A204.1 (cell line): ENCODE results near the gene TP53I11.

Source experiments
- FAIRE-seq: peaks from 2 replicates; lab custom pipeline; 2012; peaks lifted over from hg19 to GRCh38; lab: Jason Lieb, UNC

Gene TP53I11

GRCh38 chr11:44885065-44885810, 65.4 kb downstream of the TP53I11 start:
- FAIRE-seq = no peak

- FAIRE-seq = no peak
Observed at GRCh38 chr11:44884056-44884455, 66.6 kb downstream of the TP53I11 start.

GRCh38 chr11:44883277-44883676, 67.4 kb downstream of the TP53I11 start:
- no peak for FAIRE-seq
